Measurements from ENCODE around the gene C16orf74. TPM values are rescaled to one million over a fixed set of nuclear protein-coding genes. Genes with fewer than 3 reads are reported as not detected.

The C16orf74 gene
- total and polyA plus RNA-seq, 2 of the 8 experiments (the other 6 are each of a cell fraction or from before 2014, with no cell fraction given), result 7.3 to 9.3 TPM

DNA sequence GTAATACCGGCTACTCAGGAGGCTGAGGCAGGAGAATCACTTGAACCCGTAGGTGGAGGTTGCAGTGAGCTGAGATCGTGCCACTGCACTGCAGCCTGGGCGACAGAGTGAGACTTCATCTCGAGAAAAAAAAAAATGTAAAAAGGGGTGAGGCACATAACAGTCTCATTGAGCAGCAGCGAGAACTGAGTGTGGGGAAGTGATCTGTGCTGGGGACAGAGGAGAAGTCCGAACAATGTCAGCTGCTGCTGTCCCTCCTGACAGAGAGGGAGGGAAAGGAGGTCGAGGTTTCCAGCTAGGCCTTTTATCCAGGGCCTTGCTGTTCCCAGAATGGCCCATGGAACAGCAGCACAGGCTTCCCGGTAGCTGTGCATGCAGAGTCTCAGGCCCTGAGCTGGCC, 14.0 kb downstream of the C16orf74 start:
- Histone ChIP-seq H2BK5ac (ENCODE audit: low read depth, low read length) (no peak overlapping the region), H4K20me1 (replicated peaks in 1 of 2; ENCODE audit: control insufficient read depth in 1 of 2, insufficient read depth in 2 of 2, low read length in 2 of 2) (peaks cover 0 to 2% of the 10 kb centered on the region in 2 experiments), H2AK5ac (ENCODE audit: low read depth, low read length) (no peak overlapping the region), H3K27ac (ENCODE audit: low read depth, low read length) (no peak overlapping the region), H2BK15ac (ENCODE audit: low read length) (no peak overlapping the region), H3K4me2 (ENCODE audit: insufficient read depth in 1 of 2, low read depth in 2 of 2, low read length in 2 of 2) (no peak overlapping the region), H3K27me3 (replicated peaks in 1 of 4; ENCODE audit: control insufficient read depth in 3 of 4, extremely low read depth in 1 of 4, insufficient read depth in 3 of 4, low read length in 3 of 4) (no peaks in the 10 kb centered on the region; a peak in 1 of 7 replicates), H4K91ac (replicated peaks; ENCODE audit: insufficient read length, low read length) (no peak overlapping the region), H3K79me2 (ENCODE audit: control insufficient read depth in 1 of 2, insufficient read depth in 2 of 2, low read length in 2 of 2) (no peaks in the 10 kb centered on the region), H3K9ac (replicated peaks in 1 of 4; ENCODE audit: extremely low read depth in 1 of 4, low read depth in 3 of 4, low read length in 3 of 4) (no peak overlapping the region), H3K4ac (replicated peaks; ENCODE audit: insufficient read length, low read depth, low read length) (no peak overlapping the region), H4K5ac (ENCODE audit: insufficient read length, low read depth, low read length) (no peak overlapping the region), H3K23ac (ENCODE audit: insufficient read length) (no peak overlapping the region), H4K8ac (ENCODE audit: extremely low read depth, insufficient read depth, low read length) (no peak overlapping the region; the same call in 1 of the 2 replicates), H3K4me1 (replicated peaks in 1 of 4; ENCODE audit: control insufficient read depth in 3 of 4, insufficient read depth in 4 of 4, low read length in 3 of 4) (peaks cover 3 to 10% (median 9%) of the 10 kb centered on the region in 4 experiments), H3K56ac (replicated peaks; ENCODE audit: insufficient read length, low read depth, low read length) (no peak overlapping the region), H2BK120ac (replicated peaks; ENCODE audit: low read depth, low read length) (no peak overlapping the region), H2BK20ac (ENCODE audit: low read length) (no peak overlapping the region), H3K4me3 (ENCODE audit: extremely low read depth in 1 of 4, insufficient read depth in 2 of 4, low read depth in 3 of 4, low read length in 4 of 4) (no peak overlapping the region), H3K36me3 (ENCODE audit: control insufficient read depth in 2 of 4, insufficient read depth in 4 of 4, low read length in 3 of 4) (no peaks in the 10 kb centered on the region), H2BK12ac (ENCODE audit: low read depth, low read length) (no peak overlapping the region), H3K79me1 (ENCODE audit: low read depth, low read length) (no peaks in the 10 kb centered on the region; the same call in 1 of the 2 replicates), H3K18ac (ENCODE audit: extremely low read depth, low read length) (no peak overlapping the region), H3K14ac (ENCODE audit: insufficient read length) (no peak overlapping the region), H3K23me2 (ENCODE audit: low read depth, low read length) (no peaks in the 10 kb centered on the region), H2AFZ (ENCODE audit: low read length) (no peak overlapping the region), H3K9me3 (ENCODE audit: insufficient read depth in 2 of 2, low read depth in 1 of 2, low read length in 1 of 2) (no peaks in the 10 kb centered on the region)
- FAIRE-seq, result no peak
- CTCF ChIA-PET (ENCODE audit: partially characterized antibody), result interaction anchor here (0.6 to 2.5 kb wide), 12 partner anchors 10 to 1955 kb away, joined by 3 to 11 read pairs (median 4); no protein-coding TSS in a partner anchor
- 92% methylated on average over 9 of the region's 9 CpGs; no CpG with 5 or more reads in 1 of the 2 experiments for WGBS, 2 experiments (ENCODE audit: extremely low coverage in 1 of 2, insufficient coverage in 1 of 2, insufficient read length in 1 of 2, insufficient replicate concordance in 2 of 2, low coverage in 1 of 2, low lambda C conversion rate in 2 of 2, missing lambda C conversion rate in 1 of 2)
- POLR2A ChIA-PET (ENCODE audit: partially characterized antibody), result interaction anchor here (0.8 to 1.6 kb wide), 4 partner anchors 10 to 64 kb away, joined by 3 to 5 read pairs (median 4); no protein-coding TSS in a partner anchor
- DNase-seq (ENCODE audit: low read depth in 1 of 2, low spot score in 2 of 2), result no peak
- TF ChIP-seq, protein P1, sequence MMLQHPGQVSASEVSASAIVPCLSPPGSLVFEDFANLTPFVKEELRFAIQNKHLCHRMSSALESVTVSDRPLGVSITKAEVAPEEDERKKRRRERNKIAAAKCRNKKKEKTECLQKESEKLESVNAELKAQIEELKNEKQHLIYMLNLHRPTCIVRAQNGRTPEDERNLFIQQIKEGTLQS (IDR thresholded peaks at IDR 0.05; ENCODE audit: insufficient read depth, low read depth, low read length), result no peak
